ENCODE results near the gene SLC26A3.

Gene SLC26A3

GRCh38 chr7:107751113-107751512 lies 51.9 kb downstream of the SLC26A3 start:
- DNase-seq (ENCODE audit: low read depth in 2 of 3, low spot score in 2 of 3) = no peak

- no peak for DNase-seq (ENCODE audit: low read depth in 2 of 3, low spot score in 2 of 3)
These were observed 57.0 kb downstream of the SLC26A3 start for GRCh38 chr7:107746006-107746405.

GRCh38 chr7:107744345-107744750 lies 58.7 kb downstream of the SLC26A3 start:
- no peak for DNase-seq (ENCODE audit: low read depth in 2 of 3, low spot score in 2 of 3)

- DNase-seq (ENCODE audit: low read depth in 2 of 3, low spot score in 2 of 3) = peak; percentile 84 to 95 (median 94)
These were observed 59.3 kb downstream of the SLC26A3 start, which contains the start of gene CBLL1 for GRCh38 chr7:107743567-107744344. Gene CBLL1 (plus strand): TSS chr7:107744142. CDS start chr7:107744164, 22 bp downstream.

- peak in 2 of 3 experiments; percentile 34 to 41 for DNase-seq (ENCODE audit: low read depth in 2 of 3, low spot score in 2 of 3)
These were observed 60.1 kb downstream of the SLC26A3 start for GRCh38 chr7:107742678-107743566.

- no peak for DNase-seq (ENCODE audit: low read depth in 2 of 3, low spot score in 2 of 3)
These were observed 74.7 kb downstream of the SLC26A3 start for GRCh38 chr7:107728276-107728675.

- no peak for DNase-seq (ENCODE audit: low read depth in 2 of 3, low spot score in 2 of 3)
These were observed 76.5 kb downstream of the SLC26A3 start for GRCh38 chr7:107726356-107727130.

GRCh38 chr7:107725138-107725740 lies 77.8 kb downstream of the SLC26A3 start:
- no peak for DNase-seq (ENCODE audit: low read depth in 2 of 3, low spot score in 2 of 3)

- no peak for DNase-seq (ENCODE audit: low read depth in 2 of 3, low spot score in 2 of 3)
These were observed 79.8 kb downstream of the SLC26A3 start for GRCh38 chr7:107723255-107723654.

- no peak for DNase-seq (ENCODE audit: low read depth in 2 of 3, low spot score in 2 of 3)
These were observed 81.7 kb downstream of the SLC26A3 start for GRCh38 chr7:107721286-107721685.

GRCh38 chr7:107718456-107719193 lies 84.4 kb downstream of the SLC26A3 start:
- no peak for DNase-seq (ENCODE audit: low read depth in 2 of 3, low spot score in 2 of 3)

- no peak for DNase-seq (ENCODE audit: low read depth in 2 of 3, low spot score in 2 of 3)
These were observed 87.5 kb downstream of the SLC26A3 start for GRCh38 chr7:107715531-107715930.

All from activated CD8-positive, alpha-beta memory T cell treated with anti-CD3 and anti-CD28 coated beads for 48 hours (primary cell).